GM19023 (cell line): ENCODE data around the gene SPRR3.
A peak's percentile ranks its signal among the peaks of the same experiment; 100 is the strongest.

Source experiments
- ATAC-seq: cut with Tn5 transposase; IDR thresholded peaks from one replicate; pipeline ENCODE4 v1.9.1; 2021; ENCODE audit warnings: mild to moderate bottlenecking, moderate library complexity; ENCODE audit not compliant: unreplicated experiment

Gene SPRR3, protein sequence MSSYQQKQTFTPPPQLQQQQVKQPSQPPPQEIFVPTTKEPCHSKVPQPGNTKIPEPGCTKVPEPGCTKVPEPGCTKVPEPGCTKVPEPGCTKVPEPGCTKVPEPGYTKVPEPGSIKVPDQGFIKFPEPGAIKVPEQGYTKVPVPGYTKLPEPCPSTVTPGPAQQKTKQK

GRCh38 chr1:153001382-153001781, at the start of gene SPRR3:
SPRR3 (plus strand) TSS chr1:153001749; CDS start chr1:153003021, 1,272 bp downstream.
- ATAC-seq = no peak

DNA sequence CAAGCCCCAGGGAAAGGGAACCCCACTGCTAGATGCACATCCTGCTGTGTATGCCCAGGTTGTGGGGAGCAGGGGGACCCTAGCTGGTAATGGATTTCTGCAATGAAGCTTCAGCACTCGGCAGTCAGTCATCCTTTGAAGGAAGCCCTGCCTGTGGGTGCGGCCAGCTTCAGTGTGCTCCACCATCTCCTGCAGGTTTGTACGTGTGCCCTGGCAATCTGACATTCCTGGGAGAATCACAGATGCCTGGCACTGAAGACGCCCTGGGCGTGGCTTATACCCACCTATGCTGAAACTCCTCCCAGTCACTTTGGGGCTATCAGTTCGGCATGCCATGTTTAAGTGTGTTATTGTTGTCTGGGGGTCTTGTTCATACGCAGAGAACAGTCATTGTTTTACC, 47.8 kb upstream of the SPRR3 start:
- ATAC-seq = no peak

DNA sequence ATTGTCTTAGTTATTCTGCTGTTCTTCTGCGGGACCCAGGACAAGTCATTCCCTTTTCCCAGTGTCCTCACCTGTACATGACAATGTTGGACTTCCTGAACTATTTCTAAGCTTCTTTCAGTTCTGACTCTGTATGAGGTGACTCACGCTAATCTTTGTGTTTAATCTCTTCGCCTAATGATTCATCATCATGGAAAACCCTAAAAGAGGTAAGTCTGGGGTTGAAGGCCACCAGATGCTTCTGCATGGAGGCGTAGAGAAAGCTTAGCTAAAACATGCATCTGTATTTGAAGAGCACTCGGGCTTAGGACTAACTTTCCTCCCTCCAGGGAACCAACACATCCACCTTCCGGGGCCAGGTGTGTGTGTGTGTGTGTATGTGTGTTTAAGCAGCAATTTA, 47.1 kb upstream of the SPRR3 start:
- no peak for ATAC-seq

GRCh38 chr1:152957561-152957960, 44.0 kb upstream of the SPRR3 start:
- no peak for ATAC-seq

DNA sequence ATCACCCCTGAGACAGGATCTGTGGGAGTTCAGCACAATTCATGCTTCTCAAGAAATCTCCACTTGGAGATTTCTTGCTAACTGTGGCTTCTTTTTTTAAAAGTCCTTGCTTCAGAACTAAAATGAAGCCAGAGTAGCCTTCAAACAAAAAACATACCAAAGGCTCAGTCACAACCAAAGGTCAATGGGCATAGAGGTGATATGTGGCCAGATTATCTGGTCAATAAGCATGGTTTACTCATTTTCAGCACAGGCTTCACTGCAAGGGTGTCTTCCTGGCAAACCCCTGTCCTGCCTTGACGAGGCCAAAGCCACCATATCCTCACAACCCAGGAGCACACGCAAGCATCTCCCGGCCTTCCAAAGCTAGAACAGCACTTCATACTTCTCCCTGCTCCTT, 42.3 kb upstream of the SPRR3 start:
- ATAC-seq = no peak

- ATAC-seq = no peak
Measured at GRCh38 chr1:152959801-152960451, 41.6 kb upstream of the SPRR3 start.

- no peak for ATAC-seq
Measured at GRCh38 chr1:152960452-152961044, 41.0 kb upstream of the SPRR3 start.

DNA sequence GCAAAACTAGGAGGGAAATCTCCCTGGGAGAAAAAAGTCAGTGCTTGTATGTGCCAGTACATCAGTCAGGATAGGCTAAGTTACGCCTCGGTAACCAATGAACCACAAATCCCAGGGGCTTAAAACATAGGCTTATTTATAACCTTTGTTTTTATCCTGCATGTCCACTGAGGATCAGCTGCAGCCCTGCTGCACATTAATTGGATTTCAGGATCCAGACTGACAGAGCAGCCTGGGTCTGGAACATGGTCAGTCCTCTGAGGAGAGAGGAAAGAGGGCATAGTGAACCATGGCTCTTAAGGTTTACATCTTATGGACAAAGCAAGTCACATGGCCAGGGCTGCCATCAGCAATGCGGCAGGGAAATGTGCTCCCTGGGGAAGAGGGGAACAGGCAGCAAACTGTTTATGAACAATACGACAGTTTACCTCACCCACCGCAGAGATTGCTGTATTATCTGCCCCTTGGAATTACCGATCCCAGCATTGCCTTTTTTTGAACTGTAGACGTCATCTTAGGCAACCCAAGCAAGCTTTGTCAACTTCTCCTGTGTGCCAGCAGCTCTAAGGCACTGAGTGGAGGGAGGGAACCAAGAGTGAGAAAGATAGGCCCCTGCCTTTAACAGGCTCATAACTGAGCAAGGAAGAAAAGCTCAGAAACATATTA, 40.2 kb upstream of the SPRR3 start:
- ATAC-seq = no peak

- no peak for ATAC-seq
Measured at GRCh38 chr1:152962876-152963415, 38.6 kb upstream of the SPRR3 start.

DNA sequence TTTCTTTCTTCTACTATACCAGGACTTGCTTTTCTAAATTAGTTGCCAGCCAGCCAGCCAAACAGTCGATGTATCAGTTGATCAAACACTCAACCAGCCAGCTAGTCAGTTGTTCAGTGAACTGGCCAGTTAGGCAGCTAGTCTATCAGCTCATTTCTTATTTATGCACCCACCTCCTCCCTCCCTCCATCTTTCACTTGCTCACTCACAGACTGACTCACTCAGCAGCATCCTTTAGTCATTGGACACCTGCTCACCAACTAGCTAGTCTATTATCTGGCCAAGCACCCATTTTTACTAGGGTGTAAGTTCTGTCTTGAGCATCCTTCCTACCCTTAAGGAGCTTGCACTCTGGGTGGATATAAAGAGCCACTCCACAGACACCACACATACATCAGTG, 37.0 kb upstream of the SPRR3 start:
- ATAC-seq = no peak

- no peak for ATAC-seq
Measured at GRCh38 chr1:152965853-152966252, 35.7 kb upstream of the SPRR3 start.

DNA sequence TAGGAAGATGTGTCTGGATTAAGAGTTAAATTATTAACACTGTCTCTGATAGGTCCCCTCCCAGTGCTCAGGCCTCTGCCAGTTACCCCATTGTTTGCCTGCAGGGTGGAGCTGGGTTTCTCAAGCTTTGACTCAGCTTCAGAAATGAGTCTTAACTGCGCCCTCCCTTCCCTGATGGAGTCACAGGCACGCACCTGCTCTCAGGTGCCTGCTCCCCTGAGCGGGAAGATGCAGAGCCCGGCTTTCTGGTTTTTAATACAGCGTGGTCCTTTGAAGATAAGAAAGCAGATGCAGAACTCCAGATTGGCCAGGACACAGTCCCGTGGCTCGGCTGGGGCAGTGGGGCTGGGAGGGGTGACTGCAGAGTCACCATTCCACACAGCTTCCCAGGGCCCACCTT, 34.3 kb upstream of the SPRR3 start:
- ATAC-seq = no peak

GRCh38 chr1:152968248-152968647, 33.3 kb upstream of the SPRR3 start:
- ATAC-seq = peak; percentile 81

- ATAC-seq = no peak
Measured at GRCh38 chr1:152969036-152969435, 32.5 kb upstream of the SPRR3 start.

DNA sequence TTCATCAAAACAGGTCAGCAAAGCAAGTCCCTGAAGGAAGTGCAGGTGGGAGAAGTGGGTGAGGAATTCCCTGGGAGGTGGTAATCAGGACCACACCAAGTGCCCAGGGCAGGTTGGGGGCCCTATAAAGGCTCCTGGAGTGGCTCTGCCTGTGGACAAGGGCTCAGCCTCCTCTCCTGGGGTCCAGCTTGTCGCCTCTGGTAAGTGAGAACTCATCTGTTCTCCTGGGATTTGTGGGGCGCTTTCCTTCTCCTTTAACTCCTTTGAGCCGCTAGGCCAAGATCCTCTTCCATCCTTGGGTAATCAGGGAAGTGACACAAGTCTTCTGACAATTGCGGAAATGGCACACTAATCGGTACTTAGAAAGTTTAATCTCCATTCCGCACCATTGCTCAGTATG, 31.1 kb upstream of the SPRR3 start, which contains the start of gene SPRR4:
Gene SPRR4, plus strand, starts transcription at position 154 of the 400 bp plus-strand sequence. CDS start 1,243 bp downstream, outside the sequence.
- no peak for ATAC-seq

GRCh38 chr1:152972196-152972886, 29.2 kb upstream of the SPRR3 start:
- ATAC-seq = no peak

DNA sequence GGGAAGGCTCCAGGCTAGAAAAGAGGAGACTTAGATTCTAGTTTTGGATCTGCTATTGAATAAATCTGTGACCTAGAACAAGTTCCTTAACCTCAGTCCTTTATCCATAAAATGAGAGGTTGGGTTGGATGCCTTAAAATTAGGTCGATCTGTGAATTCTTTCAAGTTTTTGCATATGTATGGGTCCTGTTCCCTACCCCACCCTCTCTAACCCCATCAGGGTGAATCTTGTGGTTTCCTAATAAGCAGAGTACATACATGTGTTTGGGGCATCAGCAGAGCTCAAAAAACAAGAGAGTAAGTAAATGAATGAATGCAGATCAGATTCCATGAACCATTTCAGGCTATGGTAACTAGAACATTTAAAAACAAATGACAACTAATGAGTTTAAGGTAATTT, 24.9 kb upstream of the SPRR3 start:
- ATAC-seq = no peak

DNA sequence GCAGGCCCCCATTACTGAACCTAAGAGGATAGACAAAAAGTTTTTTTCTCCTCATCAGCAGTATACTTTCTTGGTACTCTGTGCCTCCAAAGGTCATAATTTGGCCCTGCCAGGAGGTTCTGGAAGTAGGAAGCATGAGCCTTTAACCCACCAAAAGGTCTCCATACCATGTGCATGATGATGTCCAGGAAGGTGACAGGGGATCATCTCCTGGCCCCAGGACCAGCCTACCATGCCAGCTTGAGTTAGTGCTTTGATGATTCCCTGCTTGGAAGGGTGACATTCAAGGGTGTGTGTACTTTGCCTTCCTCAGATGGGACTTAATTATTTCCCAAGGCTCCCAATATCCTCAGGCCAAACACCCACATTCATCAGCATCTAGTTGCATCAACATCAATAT, 23.9 kb upstream of the SPRR3 start:
- no peak for ATAC-seq

- ATAC-seq = no peak
Measured at GRCh38 chr1:152980676-152981075, 20.9 kb upstream of the SPRR3 start.

- ATAC-seq = no peak
Measured at GRCh38 chr1:152981146-152981871, 20.2 kb upstream of the SPRR3 start.
